GM12878 (cell line): ENCODE results near the gene PCDHGA1. TPM values are rescaled to one million over a fixed set of nuclear protein-coding genes. Genes with fewer than 3 reads are reported as not detected.

ENCODE experiments used
- BMI1 ChIP-seq: fragments of 450-650 bp; IDR thresholded peaks from 2 replicates; pipeline ENCODE4 v1.6.1; 2016; ENCODE audit warnings: mild to moderate bottlenecking, moderate library complexity, borderline replicate concordance
- CBFB ChIP-seq: IDR thresholded peaks from 2 replicates; pipeline ENCODE4 v1.6.1; 2016; ENCODE audit warnings: antibody characterized with exemption, low read depth
- CBX5 ChIP-seq: sonication (generic); IDR thresholded peaks from 2 replicates; pipeline ENCODE4 v1.6.1; 2016; ENCODE audit warnings: low read depth, moderate library complexity, mild to moderate bottlenecking, inconsistent platforms
- CEBPB ChIP-seq, 2 experiments: fragments of 150-350 bp in 1 of 2; IDR thresholded peaks; 2 replicates each; pipeline ENCODE4 v1.6.1; 2012 to 2014; ENCODE audit warnings: low read depth in 2 of 2, low read length in 2 of 2, borderline replicate concordance in 1 of 2, inconsistent platforms in 1 of 2
- ETV6 ChIP-seq, 2 experiments: fragments of 450-650 bp in 1 of 2; IDR thresholded peaks in 1 of 2; conservative IDR thresholded peaks in 1 of 2; 2 replicates each; pipeline ENCODE4 v1.6.1; 2014; ENCODE audit warnings: antibody characterized with exemption in 1 of 2, borderline replicate concordance in 1 of 2, low read depth in 1 of 2, mild to moderate bottlenecking in 1 of 2, moderate library complexity in 1 of 2
- FOXM1 ChIP-seq: IDR thresholded peaks from 2 replicates; pipeline ENCODE4 v1.6.1; 2012; ENCODE audit warnings: low read depth, mild to moderate bottlenecking, inconsistent platforms, low read length, moderate library complexity
- IKZF2 ChIP-seq, 2 experiments: fragments of 450-650 bp; IDR thresholded peaks; 2 replicates each; pipeline ENCODE4 v1.6.1; 2017; ENCODE audit warnings: mild to moderate bottlenecking in 2 of 2, moderate library complexity in 2 of 2
- NBN ChIP-seq: fragments of 450-650 bp; IDR thresholded peaks from 2 replicates; pipeline ENCODE4 v1.6.1; 2016
- PML ChIP-seq: IDR thresholded peaks from 2 replicates; pipeline ENCODE4 v1.6.1; 2012; ENCODE audit warnings: low read length, inconsistent platforms
- RB1 ChIP-seq: fragments of 450-650 bp; formaldehyde crosslinking; IDR thresholded peaks from 2 replicates; pipeline ENCODE4 v1.6.1; 2017; ENCODE audit warnings: mild to moderate bottlenecking, borderline replicate concordance
- REST ChIP-seq: IDR thresholded peaks from 2 replicates; pipeline ENCODE4 v1.6.1; 2012; ENCODE audit warnings: mild to moderate bottlenecking, low read depth, low read length
- ZBTB11 ChIP-seq: fragments of 450-650 bp; formaldehyde crosslinking; IDR thresholded peaks from 2 replicates; pipeline ENCODE4 v1.5.0; 2022; ENCODE audit warnings: mild to moderate bottlenecking, missing genetic modification characterization
- ZNF24 ChIP-seq: fragments of 450-650 bp; IDR thresholded peaks from 2 replicates; pipeline ENCODE4 v1.6.1; 2017; ENCODE audit warnings: antibody characterized with exemption, mild to moderate bottlenecking
- polyA plus RNA-seq, 11 experiments: library from polyadenylated mRNA; depleted of rRNA in 4 of 11; unstranded in 6 of 11; stranded (reverse) in 5 of 11; fragments of >200 nt; fragmentation: Nextera tagmentation in 4 of 11; fragmentation: Illumina TruSeq in 1 of 11; extraction: Ambion mirVana in 4 of 11; extraction: Trizol in 1 of 11; gene quantifications; 1 replicate in 1 of 11; 2 replicates in 10 of 11; pipeline versions ENCODE4 v1.2.1 to v1.2.3, GENCODE V29; 2011 to 2016; ENCODE audit warnings: inconsistent platforms in 2 of 11, missing spikeins in 2 of 11, low read depth in 1 of 11
- total RNA-seq, 4 experiments: library from RNA; depleted of rRNA in 3 of 4; stranded (reverse); fragments of >200 nt in 3 of 4; fragmentation: Illumina TruSeq in 1 of 4; extraction: Trizol in 1 of 4; gene quantifications; 2 replicates each; pipeline versions ENCODE4 v1.2.1 to v1.2.3, GENCODE V29; 2013 to 2021
- TF ChIP-seq, protein P1 (sequence below): IDR thresholded peaks from 2 replicates; pipeline ENCODE4 v1.6.1; 2012; ENCODE audit warnings: improper control_type of control experiment, low read depth, low read length; ENCODE audit not compliant: insufficient replicate concordance
- TF ChIP-seq, protein P2 (sequence below): IDR thresholded peaks from 2 replicates; pipeline ENCODE4 v1.6.1; 2011; ENCODE audit warnings: low read depth, low read length, improper control_type of control experiment, borderline replicate concordance

Gene PCDHGA1
- total and polyA plus RNA-seq, 10 of the 15 experiments (the other 5 are each of a cell fraction or from before 2014, with no cell fraction given) = 0.02 to 0.51 (median 0.19) TPM; not detected in 3

DNA sequence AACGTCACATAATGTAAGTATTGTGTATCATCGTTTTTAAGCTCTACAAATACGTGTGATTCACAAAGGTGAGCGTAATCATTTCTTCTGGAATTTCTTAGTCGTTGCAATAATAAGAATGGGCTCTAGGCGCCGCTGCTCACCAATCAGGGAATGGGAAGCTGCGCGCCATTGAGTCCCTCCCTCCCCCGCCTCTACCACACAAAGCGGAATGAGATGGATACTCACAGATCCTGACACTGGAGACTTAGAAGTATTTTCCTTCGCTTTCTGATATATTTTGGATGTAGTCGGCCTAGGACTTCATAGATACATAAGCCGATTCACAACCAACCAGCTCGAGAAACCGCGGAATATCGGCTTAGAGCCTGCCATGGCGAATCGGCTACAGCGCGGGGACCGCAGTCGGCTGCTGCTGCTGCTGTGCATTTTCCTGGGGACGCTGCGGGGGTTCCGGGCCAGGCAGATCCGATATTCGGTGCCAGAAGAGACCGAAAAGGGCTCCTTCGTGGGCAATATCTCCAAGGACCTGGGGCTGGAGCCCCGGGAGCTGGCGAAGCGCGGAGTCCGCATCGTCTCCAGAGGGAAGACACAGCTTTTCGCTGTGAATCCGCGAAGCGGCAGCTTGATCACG, 90.7 kb downstream of the PCDHGA1 start, which contains the start of gene PCDHGA11 (continued):
- TF ChIP-seq CBFB (0 out of 2 replicates have a peak, but pooled peaks have one; percentile 16), CEBPB (IDR thresholded peaks at IDR 0.05; ENCODE audit: borderline replicate concordance in 1 of 2, low read depth in 2 of 2, low read length in 2 of 2) (no peak), IKZF2 (IDR thresholded peaks at IDR 0.05) (peak; percentile 33 to 36; a peak in 3 of 4 replicates), ZBTB11 (no peak), CBX5 (peak; percentile 84; the same call in 1 of the 2 replicates), RB1 (peak; percentile 25; the same call in 1 of the 2 replicates), BMI1 (no peak), PML (peak; percentile 41; the same call in 1 of the 2 replicates), FOXM1 (peak; percentile 46; the same call in 1 of the 2 replicates), REST (no peak), ZNF24 (peak; percentile 75; the same call in 1 of the 2 replicates), ETV6 (conservative IDR thresholded peaks at IDR 0.05 in 1 of 2, IDR thresholded peaks at IDR 0.05 in 1 of 2; ENCODE audit: borderline replicate concordance in 1 of 2, low read depth in 1 of 2) (0 out of 4 replicates have a peak, but pooled peaks of 1 of the 2 experiments have one; percentile 8), NBN (0 out of 2 replicates have a peak, but pooled peaks have one; percentile 65)
- TF ChIP-seq, protein P1, sequence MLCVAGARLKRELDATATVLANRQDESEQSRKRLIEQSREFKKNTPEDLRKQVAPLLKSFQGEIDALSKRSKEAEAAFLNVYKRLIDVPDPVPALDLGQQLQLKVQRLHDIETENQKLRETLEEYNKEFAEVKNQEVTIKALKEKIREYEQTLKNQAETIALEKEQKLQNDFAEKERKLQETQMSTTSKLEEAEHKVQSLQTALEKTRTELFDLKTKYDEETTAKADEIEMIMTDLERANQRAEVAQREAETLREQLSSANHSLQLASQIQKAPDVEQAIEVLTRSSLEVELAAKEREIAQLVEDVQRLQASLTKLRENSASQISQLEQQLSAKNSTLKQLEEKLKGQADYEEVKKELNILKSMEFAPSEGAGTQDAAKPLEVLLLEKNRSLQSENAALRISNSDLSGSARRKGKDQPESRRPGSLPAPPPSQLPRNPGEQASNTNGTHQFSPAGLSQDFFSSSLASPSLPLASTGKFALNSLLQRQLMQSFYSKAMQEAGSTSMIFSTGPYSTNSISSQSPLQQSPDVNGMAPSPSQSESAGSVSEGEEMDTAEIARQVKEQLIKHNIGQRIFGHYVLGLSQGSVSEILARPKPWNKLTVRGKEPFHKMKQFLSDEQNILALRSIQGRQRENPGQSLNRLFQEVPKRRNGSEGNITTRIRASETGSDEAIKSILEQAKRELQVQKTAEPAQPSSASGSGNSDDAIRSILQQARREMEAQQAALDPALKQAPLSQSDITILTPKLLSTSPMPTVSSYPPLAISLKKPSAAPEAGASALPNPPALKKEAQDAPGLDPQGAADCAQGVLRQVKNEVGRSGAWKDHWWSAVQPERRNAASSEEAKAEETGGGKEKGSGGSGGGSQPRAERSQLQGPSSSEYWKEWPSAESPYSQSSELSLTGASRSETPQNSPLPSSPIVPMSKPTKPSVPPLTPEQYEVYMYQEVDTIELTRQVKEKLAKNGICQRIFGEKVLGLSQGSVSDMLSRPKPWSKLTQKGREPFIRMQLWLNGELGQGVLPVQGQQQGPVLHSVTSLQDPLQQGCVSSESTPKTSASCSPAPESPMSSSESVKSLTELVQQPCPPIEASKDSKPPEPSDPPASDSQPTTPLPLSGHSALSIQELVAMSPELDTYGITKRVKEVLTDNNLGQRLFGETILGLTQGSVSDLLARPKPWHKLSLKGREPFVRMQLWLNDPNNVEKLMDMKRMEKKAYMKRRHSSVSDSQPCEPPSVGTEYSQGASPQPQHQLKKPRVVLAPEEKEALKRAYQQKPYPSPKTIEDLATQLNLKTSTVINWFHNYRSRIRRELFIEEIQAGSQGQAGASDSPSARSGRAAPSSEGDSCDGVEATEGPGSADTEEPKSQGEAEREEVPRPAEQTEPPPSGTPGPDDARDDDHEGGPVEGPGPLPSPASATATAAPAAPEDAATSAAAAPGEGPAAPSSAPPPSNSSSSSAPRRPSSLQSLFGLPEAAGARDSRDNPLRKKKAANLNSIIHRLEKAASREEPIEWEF = no peak
- TF ChIP-seq, protein P2, sequence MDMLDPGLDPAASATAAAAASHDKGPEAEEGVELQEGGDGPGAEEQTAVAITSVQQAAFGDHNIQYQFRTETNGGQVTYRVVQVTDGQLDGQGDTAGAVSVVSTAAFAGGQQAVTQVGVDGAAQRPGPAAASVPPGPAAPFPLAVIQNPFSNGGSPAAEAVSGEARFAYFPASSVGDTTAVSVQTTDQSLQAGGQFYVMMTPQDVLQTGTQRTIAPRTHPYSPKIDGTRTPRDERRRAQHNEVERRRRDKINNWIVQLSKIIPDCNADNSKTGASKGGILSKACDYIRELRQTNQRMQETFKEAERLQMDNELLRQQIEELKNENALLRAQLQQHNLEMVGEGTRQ = no peak
